ENCODE data around the gene TMEM120A.

DNA sequence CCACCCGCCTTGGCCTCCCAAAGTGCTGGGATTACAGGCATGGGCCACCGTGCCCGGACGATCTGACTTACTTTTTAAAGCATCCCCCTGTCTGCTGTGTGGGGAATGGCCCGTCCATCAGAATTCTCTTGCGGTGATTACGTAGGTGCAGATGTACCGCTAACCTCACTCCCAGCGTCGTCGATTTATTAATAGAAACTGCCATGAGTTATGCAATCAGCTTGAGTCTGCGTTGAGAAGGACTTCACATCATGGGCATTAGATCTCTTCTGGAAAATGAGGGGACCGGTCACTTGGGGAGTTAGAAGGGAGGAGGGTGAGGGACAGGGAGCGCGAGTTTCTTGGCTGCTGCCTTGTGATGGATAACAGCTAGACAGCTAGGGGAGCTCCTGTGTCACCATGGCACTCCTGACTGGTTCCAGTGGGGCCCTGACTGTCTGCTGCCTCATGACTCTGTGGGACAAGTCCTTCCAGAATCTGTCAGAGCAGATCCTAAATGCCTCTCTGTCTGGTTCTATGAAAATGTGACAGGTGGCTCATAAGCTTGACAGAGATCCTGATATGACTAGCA is 44.2 kb downstream of the TMEM120A start:
- TF ChIP-seq GLIS3 (CRISPR knock-in tag; IDR thresholded peaks at IDR 0.05), result no peak
- TF ChIP-seq ESRRG (CRISPR knock-in tag; IDR thresholded peaks at IDR 0.05), result no peak
- no peak for TF ChIP-seq RARB (CRISPR knock-in tag; IDR thresholded peaks at IDR 0.05)
- TF ChIP-seq, protein P1, sequence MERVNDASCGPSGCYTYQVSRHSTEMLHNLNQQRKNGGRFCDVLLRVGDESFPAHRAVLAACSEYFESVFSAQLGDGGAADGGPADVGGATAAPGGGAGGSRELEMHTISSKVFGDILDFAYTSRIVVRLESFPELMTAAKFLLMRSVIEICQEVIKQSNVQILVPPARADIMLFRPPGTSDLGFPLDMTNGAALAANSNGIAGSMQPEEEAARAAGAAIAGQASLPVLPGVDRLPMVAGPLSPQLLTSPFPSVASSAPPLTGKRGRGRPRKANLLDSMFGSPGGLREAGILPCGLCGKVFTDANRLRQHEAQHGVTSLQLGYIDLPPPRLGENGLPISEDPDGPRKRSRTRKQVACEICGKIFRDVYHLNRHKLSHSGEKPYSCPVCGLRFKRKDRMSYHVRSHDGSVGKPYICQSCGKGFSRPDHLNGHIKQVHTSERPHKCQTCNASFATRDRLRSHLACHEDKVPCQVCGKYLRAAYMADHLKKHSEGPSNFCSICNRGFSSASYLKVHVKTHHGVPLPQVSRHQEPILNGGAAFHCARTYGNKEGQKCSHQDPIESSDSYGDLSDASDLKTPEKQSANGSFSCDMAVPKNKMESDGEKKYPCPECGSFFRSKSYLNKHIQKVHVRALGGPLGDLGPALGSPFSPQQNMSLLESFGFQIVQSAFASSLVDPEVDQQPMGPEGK (CRISPR knock-in tag; IDR thresholded peaks at IDR 0.05; ENCODE audit: borderline replicate concordance), result no peak
- no peak for TF ChIP-seq ZFP3 (CRISPR knock-in tag; IDR thresholded peaks at IDR 0.05)
- TF ChIP-seq, protein P2, sequence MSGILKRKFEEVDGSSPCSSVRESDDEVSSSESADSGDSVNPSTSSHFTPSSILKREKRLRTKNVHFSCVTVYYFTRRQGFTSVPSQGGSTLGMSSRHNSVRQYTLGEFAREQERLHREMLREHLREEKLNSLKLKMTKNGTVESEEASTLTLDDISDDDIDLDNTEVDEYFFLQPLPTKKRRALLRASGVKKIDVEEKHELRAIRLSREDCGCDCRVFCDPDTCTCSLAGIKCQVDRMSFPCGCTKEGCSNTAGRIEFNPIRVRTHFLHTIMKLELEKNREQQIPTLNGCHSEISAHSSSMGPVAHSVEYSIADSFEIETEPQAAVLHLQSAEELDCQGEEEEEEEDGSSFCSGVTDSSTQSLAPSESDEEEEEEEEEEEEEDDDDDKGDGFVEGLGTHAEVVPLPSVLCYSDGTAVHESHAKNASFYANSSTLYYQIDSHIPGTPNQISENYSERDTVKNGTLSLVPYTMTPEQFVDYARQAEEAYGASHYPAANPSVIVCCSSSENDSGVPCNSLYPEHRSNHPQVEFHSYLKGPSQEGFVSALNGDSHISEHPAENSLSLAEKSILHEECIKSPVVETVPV (CRISPR knock-in tag; IDR thresholded peaks at IDR 0.05), result no peak
- no peak for TF ChIP-seq ZC3H10 (CRISPR knock-in tag; IDR thresholded peaks at IDR 0.05)
- no peak for TF ChIP-seq ZFP30 (CRISPR knock-in tag; IDR thresholded peaks at IDR 0.05)

All from SK-N-SH treated with all-trans-retinoic acid at 6 μM for 48 hours (cell line).